ENCODE data around the gene EXOC6B.

GRCh38 chr2:72338076-72338475 lies 487.8 kb downstream of the EXOC6B start:
- TF ChIP-seq CTCF (IDR thresholded peaks at IDR 0.05) (no peak), POLR2A (IDR thresholded peaks at IDR 0.05) (no peak)

Data from suprapubic skin (tissue), 3 donors.